Fibroblast of lung (primary cell): ENCODE data around the gene IL18R1.

Source experiments
- EZH2 ChIP-seq: IDR thresholded peaks from 2 replicates; pipeline ENCODE4 v1.5.1; 2012; ENCODE audit warnings: low read length, control low read depth, mild to moderate bottlenecking; ENCODE audit errors: missing control alignments
- TF ChIP-seq, protein P1 (sequence below), 2 donors: IDR thresholded peaks in 1 of 2; conservative IDR thresholded peaks in 1 of 2; 1 replicate in 1 of 2; 2 replicates in 1 of 2; pipeline ENCODE4 v1.5.1; 2011 to 2012; ENCODE audit warnings: low read length in 2 of 2, control low read depth in 1 of 2, inconsistent platforms in 1 of 2, low read depth in 1 of 2, mild to moderate bottlenecking in 1 of 2

DNA sequence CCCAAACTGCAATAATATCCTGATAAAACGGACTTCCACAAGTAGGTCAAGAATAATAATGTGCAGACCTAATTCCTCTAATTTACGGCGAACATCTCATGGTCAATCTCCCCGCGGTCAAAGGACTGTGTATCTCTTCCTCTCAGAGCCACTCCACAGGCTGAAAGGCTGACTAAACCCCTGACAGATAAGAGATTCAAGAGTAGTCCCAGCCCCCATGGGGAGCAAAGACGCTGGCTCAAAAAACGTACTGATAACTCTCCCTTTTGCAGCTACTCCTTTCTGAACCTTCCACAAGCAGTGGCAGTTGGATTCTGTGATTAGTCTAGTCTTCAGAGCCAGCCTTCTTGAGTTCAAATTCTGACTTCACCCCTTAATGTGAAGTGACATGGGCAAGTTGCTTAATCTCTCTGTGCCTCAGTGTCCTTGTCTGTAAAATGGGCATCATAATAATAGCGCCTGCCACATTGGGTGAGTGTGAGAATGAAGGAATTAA lies 19.7 kb upstream of the IL18R1 start:
- TF ChIP-seq, protein P1, sequence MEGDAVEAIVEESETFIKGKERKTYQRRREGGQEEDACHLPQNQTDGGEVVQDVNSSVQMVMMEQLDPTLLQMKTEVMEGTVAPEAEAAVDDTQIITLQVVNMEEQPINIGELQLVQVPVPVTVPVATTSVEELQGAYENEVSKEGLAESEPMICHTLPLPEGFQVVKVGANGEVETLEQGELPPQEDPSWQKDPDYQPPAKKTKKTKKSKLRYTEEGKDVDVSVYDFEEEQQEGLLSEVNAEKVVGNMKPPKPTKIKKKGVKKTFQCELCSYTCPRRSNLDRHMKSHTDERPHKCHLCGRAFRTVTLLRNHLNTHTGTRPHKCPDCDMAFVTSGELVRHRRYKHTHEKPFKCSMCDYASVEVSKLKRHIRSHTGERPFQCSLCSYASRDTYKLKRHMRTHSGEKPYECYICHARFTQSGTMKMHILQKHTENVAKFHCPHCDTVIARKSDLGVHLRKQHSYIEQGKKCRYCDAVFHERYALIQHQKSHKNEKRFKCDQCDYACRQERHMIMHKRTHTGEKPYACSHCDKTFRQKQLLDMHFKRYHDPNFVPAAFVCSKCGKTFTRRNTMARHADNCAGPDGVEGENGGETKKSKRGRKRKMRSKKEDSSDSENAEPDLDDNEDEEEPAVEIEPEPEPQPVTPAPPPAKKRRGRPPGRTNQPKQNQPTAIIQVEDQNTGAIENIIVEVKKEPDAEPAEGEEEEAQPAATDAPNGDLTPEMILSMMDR (conservative IDR thresholded peaks at IDR 0.05 in 1 of 2, IDR thresholded peaks at IDR 0.05 in 1 of 2; ENCODE audit: low read depth in 1 of 2, low read length in 2 of 2), result no peak
- no peak for TF ChIP-seq EZH2
